Measurements from ENCODE around the gene WDR45B. TPM values are rescaled to one million over a fixed set of nuclear protein-coding genes. Genes with fewer than 3 reads are reported as not detected.

The WDR45B gene
- total RNA-seq, 4 donors from 2014 or later, result 57.3 to 81.4 (median 74.4) TPM

DNA sequence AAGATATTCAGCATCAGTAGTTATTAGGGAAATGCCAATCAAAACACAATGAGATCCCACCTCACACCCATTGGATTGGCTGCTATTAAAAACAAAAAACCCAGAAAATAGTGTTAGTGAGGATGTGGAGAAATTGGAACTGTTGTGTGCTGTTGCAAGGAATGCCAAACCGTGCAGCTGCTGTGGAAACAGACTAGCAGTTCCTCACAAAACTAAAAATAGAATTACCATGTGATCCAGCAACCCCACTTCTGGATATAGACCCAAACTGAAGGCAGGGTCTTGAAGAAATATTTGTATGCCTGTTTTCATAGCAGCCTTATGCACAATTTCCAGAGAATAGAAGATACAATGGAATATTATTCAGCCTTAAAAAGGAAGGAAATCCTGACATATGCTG lies 82.7 kb downstream of the WDR45B start:
- intact Hi-C loops (cut with DNase I), result no loop called here
- Histone ChIP-seq H3K36me3 (peaks cover 0 to 63% (median 41%) of the 10 kb centered on the region in 4 donors), H3K4me3 (no peak overlapping the region), H3K27ac (replicated peaks in 1 of 4) (no peak overlapping the region), H3K9me3 (no peaks in the 10 kb centered on the region), H3K4me1 (peaks cover 35 to 62% (median 47%) of the 10 kb centered on the region in 4 donors), H3K27me3 (no peaks in the 10 kb centered on the region)
- no peak for DNase-seq (ENCODE audit: extremely low spot score)
- WGBS, result 9% methylated on average over 1 of the region's 1 CpG
- TF ChIP-seq POLR2A (IDR thresholded peaks at IDR 0.05; ENCODE audit: low read depth) (no peak), POLR2AphosphoS5 (IDR thresholded peaks at IDR 0.05) (no peak), EP300 (IDR thresholded peaks at IDR 0.05) (no peak)
- TF ChIP-seq, protein P1, sequence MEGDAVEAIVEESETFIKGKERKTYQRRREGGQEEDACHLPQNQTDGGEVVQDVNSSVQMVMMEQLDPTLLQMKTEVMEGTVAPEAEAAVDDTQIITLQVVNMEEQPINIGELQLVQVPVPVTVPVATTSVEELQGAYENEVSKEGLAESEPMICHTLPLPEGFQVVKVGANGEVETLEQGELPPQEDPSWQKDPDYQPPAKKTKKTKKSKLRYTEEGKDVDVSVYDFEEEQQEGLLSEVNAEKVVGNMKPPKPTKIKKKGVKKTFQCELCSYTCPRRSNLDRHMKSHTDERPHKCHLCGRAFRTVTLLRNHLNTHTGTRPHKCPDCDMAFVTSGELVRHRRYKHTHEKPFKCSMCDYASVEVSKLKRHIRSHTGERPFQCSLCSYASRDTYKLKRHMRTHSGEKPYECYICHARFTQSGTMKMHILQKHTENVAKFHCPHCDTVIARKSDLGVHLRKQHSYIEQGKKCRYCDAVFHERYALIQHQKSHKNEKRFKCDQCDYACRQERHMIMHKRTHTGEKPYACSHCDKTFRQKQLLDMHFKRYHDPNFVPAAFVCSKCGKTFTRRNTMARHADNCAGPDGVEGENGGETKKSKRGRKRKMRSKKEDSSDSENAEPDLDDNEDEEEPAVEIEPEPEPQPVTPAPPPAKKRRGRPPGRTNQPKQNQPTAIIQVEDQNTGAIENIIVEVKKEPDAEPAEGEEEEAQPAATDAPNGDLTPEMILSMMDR (IDR thresholded peaks at IDR 0.05), result no peak

Small RNA genes within 50 kb of the gene (small RNA-seq; reads per million reads assigned to genes)
- 0 reads per million in 3 donors for gene MIR4525

Other genes starting within 250 kb of the WDR45B start
- gene HEXD, start 230.1 kb downstream of the WDR45B start, total RNA-seq, result 10 to 100 TPM; 15.7 to 27.1 (median 20.6) TPM
- gene OGFOD3, start 229.9 kb downstream of the WDR45B start, total RNA-seq, result 10 to 100 TPM; 21.6 to 35.3 (median 28.5) TPM
- 10 to 100 TPM; 40.7 to 78.3 (median 69.7) TPM for gene CYBC1, start 197.7 kb downstream of the WDR45B start, total RNA-seq
- gene NARF, start 189.7 kb downstream of the WDR45B start, total RNA-seq, result 10 to 100 TPM; 26.2 to 30.9 (median 29.3) TPM
- 10 to 100 TPM; 27.0 to 51.6 (median 45.3) TPM for gene FOXK2, start 128.7 kb downstream of the WDR45B start, total RNA-seq
- 10 to 100 TPM in 3 of 4 donors, 1 to 10 TPM in 1; 6.2 to 24.3 (median 19.4) TPM for gene RAB40B, start 50.3 kb upstream of the WDR45B start, total RNA-seq
- gene FN3KRP, start 68.3 kb upstream of the WDR45B start, total RNA-seq, result 10 to 100 TPM; 11.5 to 27.5 (median 17.3) TPM
- gene FN3K, start 87.2 kb upstream of the WDR45B start, total RNA-seq, result 10 to 100 TPM in 1 of 4 donors, 1 to 10 TPM in 3; 3.4 to 22.7 (median 6.5) TPM
- gene TBCD, start 103.6 kb upstream of the WDR45B start, total RNA-seq, result 10 to 100 TPM; 38.1 to 56.7 (median 53.6) TPM
- gene ZNF750, start 191.6 kb upstream of the WDR45B start, total RNA-seq, result not detected

All from esophagus muscularis mucosa (tissue), 4 donors.